GM23338 (cell line): ENCODE results near the gene CAMTA1. TPM values are rescaled to one million over a fixed set of nuclear protein-coding genes. Genes with fewer than 3 reads are reported as not detected.

ENCODE experiments used
- ATAC-seq: fragments of 200-7000 bp; cut with Tn5 transposase; 3 replicates; pipeline ENCODE4 v1.9.1; 2020
- DNase-seq: peaks from one replicate; pipeline ENCODE4 v3.0.0-alpha.2; 2015; ENCODE audit warnings: low spot score
- H2AFZ ChIP-seq: fragments of 200-600 bp; sonication (generic); 2 replicates; pipeline ENCODE4 v1.8.0; 2016; ENCODE audit warnings: antibody characterized with exemption, mild to moderate bottlenecking, moderate library complexity
- H3F3A ChIP-seq: fragments of 200-600 bp; sonication (generic); replicated peaks from 2 replicates; pipeline ENCODE4 v1.8.0; 2017; ENCODE audit warnings: antibody characterized with exemption, mixed run types, low read depth
- H3K27ac ChIP-seq: fragments of 200-600 bp; sonication (generic); 2 replicates; pipeline ENCODE4 v1.6.1; 2016; ENCODE audit warnings: low read depth
- H3K27me3 ChIP-seq: fragments of 200-600 bp; sonication (generic); 2 replicates; pipeline ENCODE4 v1.8.0; 2016; ENCODE audit warnings: mild to moderate bottlenecking, mixed run types, moderate library complexity; ENCODE audit not compliant: insufficient read depth
- H3K36me3 ChIP-seq: fragments of 200-600 bp; sonication (generic); 2 replicates; pipeline ENCODE4 v1.8.0; 2016; ENCODE audit warnings: mild to moderate bottlenecking; ENCODE audit not compliant: insufficient read depth
- H3K4me1 ChIP-seq: fragments of 200-600 bp; sonication (generic); 2 replicates; pipeline ENCODE4 v1.8.0; 2016; ENCODE audit warnings: mild to moderate bottlenecking, moderate library complexity; ENCODE audit not compliant: insufficient read depth
- H3K4me2 ChIP-seq: fragments of 200-600 bp; sonication (generic); 2 replicates; pipeline ENCODE4 v1.7.1; 2017; ENCODE audit warnings: mixed run types
- H3K4me3 ChIP-seq: fragments of 200-600 bp; sonication (generic); 2 replicates; pipeline ENCODE4 v1.6.1; 2016; ENCODE audit warnings: mixed run types
- H3K79me2 ChIP-seq: fragments of 200-600 bp; sonication (generic); replicated peaks from 2 replicates; pipeline ENCODE4 v1.8.0; 2017; ENCODE audit warnings: mild to moderate bottlenecking; ENCODE audit not compliant: insufficient read depth
- H3K9me2 ChIP-seq: fragments of 200-600 bp; sonication (generic); 2 replicates; pipeline ENCODE4 v1.8.0; 2017; ENCODE audit not compliant: insufficient read depth
- H4K20me1 ChIP-seq: fragments of 200-600 bp; sonication (generic); replicated peaks from 2 replicates; pipeline ENCODE4 v1.8.0; 2017; ENCODE audit warnings: mild to moderate bottlenecking; ENCODE audit not compliant: insufficient read depth
- H3K27ac Mint-ChIP-seq: 2 replicates; pipeline ENCODE4 v1.8.0; 2020; ENCODE audit warnings: inconsistent platforms, mild to moderate bottlenecking, moderate library complexity, mixed read lengths
- H3K27me3 Mint-ChIP-seq: 3 replicates; pipeline ENCODE4 v1.8.0; 2022; ENCODE audit warnings: low read depth, mild to moderate bottlenecking, moderate library complexity, mixed read lengths, inconsistent platforms; ENCODE audit not compliant: insufficient read depth, poor library complexity
- H3K36me3 Mint-ChIP-seq: 3 replicates; pipeline ENCODE4 v1.8.0; 2021; ENCODE audit warnings: low read depth, mild to moderate bottlenecking, inconsistent platforms, moderate library complexity, mixed read lengths
- H3K4me1 Mint-ChIP-seq: 3 replicates; pipeline ENCODE4 v1.8.0; 2020; ENCODE audit warnings: mild to moderate bottlenecking, inconsistent platforms, mixed read lengths
- H3K4me3 Mint-ChIP-seq: 3 replicates; pipeline ENCODE4 v1.8.0; 2021; ENCODE audit warnings: moderate library complexity, mild to moderate bottlenecking, inconsistent platforms, mixed read lengths
- H3K9me3 Mint-ChIP-seq: 3 replicates; pipeline ENCODE4 v1.8.0; 2020; ENCODE audit warnings: moderate library complexity, mild to moderate bottlenecking, inconsistent platforms, mixed read lengths
- CREB1 ChIP-seq: fragments of 250-450 bp; sonication (Bioruptor Pico); IDR thresholded peaks from 2 replicates; pipeline ENCODE4 v1.5.0; 2020; ENCODE audit warnings: low read depth, mild to moderate bottlenecking, moderate library complexity
- CTCF ChIP-seq, 2 experiments: fragments of 200-600 bp in 1 of 2; sonication (generic) in 1 of 2; conservative IDR thresholded peaks; 2 replicates each; pipeline versions ENCODE4 v1.5.1 to v1.6.1; 2016 to 2017; ENCODE audit warnings: antibody characterized with exemption in 2 of 2, low read depth in 2 of 2, mild to moderate bottlenecking in 2 of 2, moderate library complexity in 1 of 2
- EZH2 ChIP-seq: fragments of 200-600 bp; sonication (generic); IDR thresholded peaks from one replicate; pipeline ENCODE4 v1.8.0; 2017; ENCODE audit warnings: antibody characterized with exemption, mild to moderate bottlenecking, low read depth; ENCODE audit not compliant: unreplicated experiment
- EZH2phosphoT487 ChIP-seq: fragments of 200-600 bp; sonication (generic); IDR thresholded peaks from one replicate; pipeline ENCODE4 v1.8.1; 2018; ENCODE audit warnings: antibody characterized with exemption; ENCODE audit not compliant: unreplicated experiment
- NANOG ChIP-seq: IDR thresholded peaks from 2 replicates; pipeline ENCODE4 v1.6.1; 2016; ENCODE audit warnings: antibody characterized with exemption, borderline replicate concordance
- POLR2AphosphoS5 ChIP-seq: IDR thresholded peaks from 2 replicates; pipeline ENCODE4 v1.6.1; 2016; ENCODE audit warnings: antibody characterized with exemption, low read depth
- STAT1 ChIP-seq: IDR thresholded peaks from one replicate; pipeline ENCODE4 v1.6.1; 2016; ENCODE audit warnings: antibody characterized with exemption; ENCODE audit not compliant: unreplicated experiment
- ZNF114 ChIP-seq: fragments of 250-450 bp; sonication (Bioruptor Pico); IDR thresholded peaks from 2 replicates; pipeline ENCODE4 v1.5.0; 2020; ENCODE audit warnings: mild to moderate bottlenecking, moderate library complexity
- ZNF331 ChIP-seq: fragments of 250-450 bp; sonication (Bioruptor Pico); IDR thresholded peaks from 2 replicates; pipeline ENCODE4 v1.5.0; 2020; ENCODE audit warnings: low read depth, mild to moderate bottlenecking, moderate library complexity
- polyA plus RNA-seq: library from polyadenylated mRNA; unstranded; fragments of >200 nt; fragmentation: Nextera tagmentation; extraction: Ambion mirVana; gene quantifications from 2 replicates; pipeline ENCODE4 v1.2.1, GENCODE V29; 2016
- total RNA-seq: library from RNA; depleted of rRNA; stranded (reverse); fragments of >200 nt; shearing (Covaris generic); gene quantifications from 2 replicates; pipeline ENCODE4 v1.2.3, GENCODE V29; 2014
- TF ChIP-seq, protein P1 (sequence below): IDR thresholded peaks from one replicate; pipeline ENCODE4 v1.6.1; 2018; ENCODE audit warnings: antibody characterized with exemption; ENCODE audit not compliant: unreplicated experiment

Gene CAMTA1
- total and polyA plus RNA-seq, 2 experiments from 2014 or later, result 115 to 519 TPM

DNA sequence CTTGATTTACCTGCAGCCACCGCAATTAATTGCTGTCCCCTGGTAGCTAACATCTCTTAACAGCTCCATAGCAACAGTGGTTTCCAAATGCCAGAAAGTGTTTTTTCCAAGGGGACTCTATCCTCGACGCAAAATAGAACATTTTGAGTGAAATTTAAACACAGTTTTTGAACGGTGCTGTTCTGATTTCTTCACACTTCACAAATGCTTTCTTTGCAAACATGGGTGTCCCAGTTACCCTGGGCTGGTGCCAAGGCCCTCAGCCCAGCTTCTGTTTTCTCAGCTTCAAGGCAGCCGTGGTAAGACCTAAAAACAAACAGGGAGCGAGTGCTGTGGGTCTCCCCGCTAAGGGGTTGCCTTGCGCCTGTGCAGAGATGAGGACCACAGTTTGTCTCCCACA is 838.6 kb downstream of the CAMTA1 start (continued):
- TF ChIP-seq POLR2AphosphoS5 (no peak), EZH2phosphoT487 (no peak), ZNF331 (CRISPR knock-in tag) (no peak), STAT1 (no peak), CTCF (conservative IDR thresholded peaks at IDR 0.05; ENCODE audit: low read depth in 2 of 2) (no peak), ZNF114 (CRISPR knock-in tag) (no peak), CREB1 (CRISPR knock-in tag) (no peak), NANOG (no peak)
- TF ChIP-seq, protein P1, sequence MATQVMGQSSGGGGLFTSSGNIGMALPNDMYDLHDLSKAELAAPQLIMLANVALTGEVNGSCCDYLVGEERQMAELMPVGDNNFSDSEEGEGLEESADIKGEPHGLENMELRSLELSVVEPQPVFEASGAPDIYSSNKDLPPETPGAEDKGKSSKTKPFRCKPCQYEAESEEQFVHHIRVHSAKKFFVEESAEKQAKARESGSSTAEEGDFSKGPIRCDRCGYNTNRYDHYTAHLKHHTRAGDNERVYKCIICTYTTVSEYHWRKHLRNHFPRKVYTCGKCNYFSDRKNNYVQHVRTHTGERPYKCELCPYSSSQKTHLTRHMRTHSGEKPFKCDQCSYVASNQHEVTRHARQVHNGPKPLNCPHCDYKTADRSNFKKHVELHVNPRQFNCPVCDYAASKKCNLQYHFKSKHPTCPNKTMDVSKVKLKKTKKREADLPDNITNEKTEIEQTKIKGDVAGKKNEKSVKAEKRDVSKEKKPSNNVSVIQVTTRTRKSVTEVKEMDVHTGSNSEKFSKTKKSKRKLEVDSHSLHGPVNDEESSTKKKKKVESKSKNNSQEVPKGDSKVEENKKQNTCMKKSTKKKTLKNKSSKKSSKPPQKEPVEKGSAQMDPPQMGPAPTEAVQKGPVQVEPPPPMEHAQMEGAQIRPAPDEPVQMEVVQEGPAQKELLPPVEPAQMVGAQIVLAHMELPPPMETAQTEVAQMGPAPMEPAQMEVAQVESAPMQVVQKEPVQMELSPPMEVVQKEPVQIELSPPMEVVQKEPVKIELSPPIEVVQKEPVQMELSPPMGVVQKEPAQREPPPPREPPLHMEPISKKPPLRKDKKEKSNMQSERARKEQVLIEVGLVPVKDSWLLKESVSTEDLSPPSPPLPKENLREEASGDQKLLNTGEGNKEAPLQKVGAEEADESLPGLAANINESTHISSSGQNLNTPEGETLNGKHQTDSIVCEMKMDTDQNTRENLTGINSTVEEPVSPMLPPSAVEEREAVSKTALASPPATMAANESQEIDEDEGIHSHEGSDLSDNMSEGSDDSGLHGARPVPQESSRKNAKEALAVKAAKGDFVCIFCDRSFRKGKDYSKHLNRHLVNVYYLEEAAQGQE, result no peak

- Mint-ChIP-seq H3K4me1 (peaks cover 7% of the 10 kb centered on the region), H3K36me3 (no peaks in the 10 kb centered on the region), H3K4me3 (no peak overlapping the region), H3K27me3 (peaks cover 7% of the 10 kb centered on the region), H3K9me3 (no peaks in the 10 kb centered on the region), H3K27ac (no peak overlapping the region)
- no peaks in the 10 kb centered on the region for H3K79me2 ChIP-seq
- no peak for ATAC-seq
- H2AFZ ChIP-seq, result no peak overlapping the region
- no peaks in the 10 kb centered on the region for H3K36me3 ChIP-seq
- no peak overlapping the region for H3K27ac ChIP-seq
- no peaks in the 10 kb centered on the region for H3K9me2 ChIP-seq
- no peaks in the 10 kb centered on the region for H3F3A ChIP-seq
- H4K20me1 ChIP-seq, result no peaks in the 10 kb centered on the region
- H3K4me1 ChIP-seq, result no peaks in the 10 kb centered on the region
- no peaks in the 10 kb centered on the region for H3K27me3 ChIP-seq
- TF ChIP-seq EZH2 (no peak), EZH2phosphoT487 (no peak)
- no peak overlapping the region for H3K4me2 ChIP-seq
- no peak for DNase-seq
- no peak overlapping the region for H3K4me3 ChIP-seq
These were observed 839.6 kb downstream of the CAMTA1 start for GRCh38 chr1:7624791-7625355.
